ENCODE measurements around the gene PPM1L.

The PPM1L gene

DNA sequence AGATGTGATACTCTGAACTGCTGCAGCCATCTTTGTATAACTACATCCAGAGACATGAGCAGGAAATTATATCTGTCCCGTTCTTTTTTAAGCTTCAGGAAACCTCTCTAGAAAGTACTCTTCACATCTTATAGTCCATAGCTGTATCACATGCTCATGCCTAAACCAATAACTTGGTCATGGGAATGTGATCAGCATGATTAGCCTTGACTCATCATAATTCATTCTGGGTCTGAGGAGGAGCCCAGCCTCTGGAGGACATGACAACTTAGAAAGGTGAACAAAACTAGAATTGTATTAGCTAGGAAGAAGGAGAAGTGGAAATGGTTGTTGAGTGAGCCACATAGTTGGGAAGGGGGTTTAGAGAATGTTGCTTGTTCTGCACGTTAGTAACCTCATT lies 12.9 kb downstream of the PPM1L start:
- no peak for TF ChIP-seq EZH2phosphoT487 (IDR thresholded peaks at IDR 0.05; ENCODE audit: low read depth)
- TF ChIP-seq CTCF (IDR thresholded peaks at IDR 0.05; ENCODE audit: low read depth, low read length): no peak
- no peaks in the 10 kb centered on the region for H3K9me3 ChIP-seq (ENCODE audit: insufficient read depth, low read length)

GRCh38 chr3:160771811-160772459 lies 15.9 kb downstream of the PPM1L start:
- Histone ChIP-seq H3K36me3 (replicated peaks; ENCODE audit: low read depth, low read length) (peaks cover 1% of the 10 kb centered on the region), H2AFZ (ENCODE audit: low read depth, low read length) (no peak overlapping the region), H3K4me3 (ENCODE audit: low read length) (no peak overlapping the region), H3K27me3 (ENCODE audit: low read depth, low read length) (no peaks in the 10 kb centered on the region), H3K9me3 (ENCODE audit: insufficient read depth, low read length) (no peaks in the 10 kb centered on the region), H3K27ac (ENCODE audit: low read length) (no peak overlapping the region), H3K79me2 (ENCODE audit: low read length) (peaks cover 21% of the 10 kb centered on the region), H3K9ac (ENCODE audit: low read length) (no peak overlapping the region), H3K4me1 (ENCODE audit: low read length) (peaks cover 33% of the 10 kb centered on the region), H3K4me2 (ENCODE audit: low read length) (no peak overlapping the region), H4K20me1 (ENCODE audit: insufficient read depth, low read length) (no peaks in the 10 kb centered on the region)
- no peak for TF ChIP-seq EZH2phosphoT487 (IDR thresholded peaks at IDR 0.05; ENCODE audit: low read depth)
- no peak for TF ChIP-seq CTCF (IDR thresholded peaks at IDR 0.05; ENCODE audit: low read depth, low read length)

More for the DNA sequence above, 12.9 kb downstream of the PPM1L start:
- H3K9ac ChIP-seq (ENCODE audit: low read length): no peak overlapping the region
- peaks cover 20% of the 10 kb centered on the region for H3K79me2 ChIP-seq (ENCODE audit: low read length)
- no peak overlapping the region for H3K27ac ChIP-seq (ENCODE audit: low read length)
- H3K36me3 ChIP-seq (replicated peaks; ENCODE audit: low read depth, low read length): peaks cover 4% of the 10 kb centered on the region
- H3K27me3 ChIP-seq (ENCODE audit: low read depth, low read length): no peaks in the 10 kb centered on the region
- H3K4me2 ChIP-seq (ENCODE audit: low read length): no peak overlapping the region
- no peak overlapping the region for H2AFZ ChIP-seq (ENCODE audit: low read depth, low read length)
- peaks cover 29% of the 10 kb centered on the region for H3K4me1 ChIP-seq (ENCODE audit: low read length)
- no peak overlapping the region for H3K4me3 ChIP-seq (ENCODE audit: low read length)
- H4K20me1 ChIP-seq (ENCODE audit: insufficient read depth, low read length): no peaks in the 10 kb centered on the region

GRCh38 chr3:160773722-160774121 lies 17.7 kb downstream of the PPM1L start:
- Histone ChIP-seq H4K20me1 (ENCODE audit: insufficient read depth, low read length) (no peaks in the 10 kb centered on the region), H3K27ac (ENCODE audit: low read length) (no peak overlapping the region), H3K36me3 (replicated peaks; ENCODE audit: low read depth, low read length) (no peaks in the 10 kb centered on the region), H3K9me3 (ENCODE audit: insufficient read depth, low read length) (no peaks in the 10 kb centered on the region), H3K4me1 (ENCODE audit: low read length) (peaks cover 41% of the 10 kb centered on the region), H3K27me3 (ENCODE audit: low read depth, low read length) (no peaks in the 10 kb centered on the region), H3K4me3 (ENCODE audit: low read length) (no peak overlapping the region), H3K4me2 (ENCODE audit: low read length) (no peak overlapping the region), H3K9ac (ENCODE audit: low read length) (no peak overlapping the region), H3K79me2 (ENCODE audit: low read length) (peaks cover 27% of the 10 kb centered on the region), H2AFZ (ENCODE audit: low read depth, low read length) (no peak overlapping the region)
- TF ChIP-seq CTCF (IDR thresholded peaks at IDR 0.05; ENCODE audit: low read depth, low read length): no peak
- no peak for TF ChIP-seq EZH2phosphoT487 (IDR thresholded peaks at IDR 0.05; ENCODE audit: low read depth)

GRCh38 chr3:160774172-160774571 lies 18.1 kb downstream of the PPM1L start:
- Histone ChIP-seq H3K27me3 (ENCODE audit: low read depth, low read length) (no peaks in the 10 kb centered on the region), H2AFZ (ENCODE audit: low read depth, low read length) (no peak overlapping the region), H3K79me2 (ENCODE audit: low read length) (peaks cover 25% of the 10 kb centered on the region), H3K9me3 (ENCODE audit: insufficient read depth, low read length) (no peaks in the 10 kb centered on the region), H3K36me3 (replicated peaks; ENCODE audit: low read depth, low read length) (no peaks in the 10 kb centered on the region), H3K4me1 (ENCODE audit: low read length) (peaks cover 45% of the 10 kb centered on the region), H3K27ac (ENCODE audit: low read length) (no peak overlapping the region), H3K9ac (ENCODE audit: low read length) (no peak overlapping the region), H3K4me2 (ENCODE audit: low read length) (no peak overlapping the region), H3K4me3 (ENCODE audit: low read length) (no peak overlapping the region), H4K20me1 (ENCODE audit: insufficient read depth, low read length) (no peaks in the 10 kb centered on the region)
- TF ChIP-seq EZH2phosphoT487 (IDR thresholded peaks at IDR 0.05; ENCODE audit: low read depth) (no peak), CTCF (IDR thresholded peaks at IDR 0.05; ENCODE audit: low read depth, low read length) (no peak)
